ENCODE data around the gene HECTD4. TPM values are rescaled to one million over a fixed set of nuclear protein-coding genes. Genes with fewer than 3 reads are reported as not detected.

HECTD4 gene
- total and polyA plus RNA-seq, 9 of the 15 experiments (the other 6 are each of a cell fraction or from before 2014, with no cell fraction given) = 3.5 to 33.3 (median 13.5) TPM

DNA sequence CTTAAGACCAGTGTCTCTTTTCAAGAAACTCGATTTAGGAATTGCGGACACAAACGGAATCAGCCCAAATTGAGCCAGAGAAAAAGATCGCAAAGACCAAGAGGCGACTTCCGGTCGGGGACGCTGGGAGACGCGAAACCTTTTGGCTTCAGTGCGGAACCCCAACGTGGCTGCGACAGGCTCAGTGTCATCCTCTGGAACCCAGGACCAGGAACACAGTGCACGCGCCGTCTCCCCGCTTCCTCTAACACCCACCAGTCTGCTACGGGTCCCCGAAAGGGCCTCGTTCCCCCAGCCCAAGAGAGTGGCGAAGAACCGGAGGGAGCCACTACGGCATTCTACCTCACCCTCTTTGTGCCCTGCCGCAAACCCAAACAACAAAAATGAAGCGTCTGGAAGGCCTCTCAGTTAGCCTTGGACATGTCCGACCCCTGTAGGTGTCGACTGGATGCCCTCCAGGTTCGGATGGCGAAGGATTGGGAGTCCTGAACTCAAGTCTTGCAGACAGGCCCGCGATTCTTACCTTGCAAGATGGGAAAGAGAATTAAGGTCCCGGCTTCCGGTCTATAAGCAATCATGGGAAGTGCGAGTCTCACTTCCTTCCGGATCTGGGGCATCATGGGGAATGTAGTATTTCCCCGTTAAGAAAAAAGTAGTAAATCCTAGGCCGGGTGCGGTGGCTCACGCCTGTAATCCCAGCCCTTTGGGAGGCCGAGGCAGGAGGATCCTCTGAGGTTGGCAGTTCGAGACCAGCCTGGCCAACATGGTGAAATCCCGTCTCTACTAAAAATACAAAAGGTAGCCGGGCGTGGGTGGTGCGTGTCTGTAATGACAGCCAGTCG lies 27.1 kb upstream of the HECTD4 start, which contains the start of gene RPL6 (continued):
- TF ChIP-seq ETV6 (IDR thresholded peaks at IDR 0.05; ENCODE audit: borderline replicate concordance in 1 of 2, low read depth in 2 of 2, low read length in 1 of 2) (peak in 1 of 2 experiments; percentile 76; a peak in 2 of 4 replicates), ETV6 (CRISPR knock-in tag; IDR thresholded peaks at IDR 0.05; ENCODE audit: borderline replicate concordance) (no peak), MECOM (CRISPR knock-in tag; IDR thresholded peaks at IDR 0.05) (no peak), ZNF197 (CRISPR knock-in tag; IDR thresholded peaks at IDR 0.05; ENCODE audit: low read depth) (no peak), EZH2 (IDR thresholded peaks at IDR 0.05; ENCODE audit: borderline replicate concordance, low read depth, low read length) (no peak), FOXJ2 (tag; IDR thresholded peaks at IDR 0.05) (no peak), HDAC6 (IDR thresholded peaks at IDR 0.05; ENCODE audit: low read depth, low read length) (no peak), ZNF324 (CRISPR knock-in tag; IDR thresholded peaks at IDR 0.05) (no peak), ZNF431 (CRISPR knock-in tag; IDR thresholded peaks at IDR 0.05) (no peak), NCOA2 (IDR thresholded peaks at IDR 0.05; ENCODE audit: partially characterized antibody in 2 of 2) (no peak), CHD4 (IDR thresholded peaks at IDR 0.05; ENCODE audit: insufficient read depth, insufficient replicate concordance, low read depth, low read length, poor library complexity, severe bottlenecking) (no peak), SUPT5H (IDR thresholded peaks at IDR 0.05) (peak; percentile 99), ZEB2 (IDR thresholded peaks at IDR 0.05) (peak; percentile 42; the same call in 1 of the 2 replicates), MAFF (IDR thresholded peaks at IDR 0.05; ENCODE audit: low read length) (no peak), CBX3 (IDR thresholded peaks at IDR 0.05; ENCODE audit: borderline replicate concordance in 1 of 2, low read length in 2 of 2) (peak in 1 of 2 experiments; percentile 52; a peak in 1 of 3 replicates)
- TF ChIP-seq, protein P1, sequence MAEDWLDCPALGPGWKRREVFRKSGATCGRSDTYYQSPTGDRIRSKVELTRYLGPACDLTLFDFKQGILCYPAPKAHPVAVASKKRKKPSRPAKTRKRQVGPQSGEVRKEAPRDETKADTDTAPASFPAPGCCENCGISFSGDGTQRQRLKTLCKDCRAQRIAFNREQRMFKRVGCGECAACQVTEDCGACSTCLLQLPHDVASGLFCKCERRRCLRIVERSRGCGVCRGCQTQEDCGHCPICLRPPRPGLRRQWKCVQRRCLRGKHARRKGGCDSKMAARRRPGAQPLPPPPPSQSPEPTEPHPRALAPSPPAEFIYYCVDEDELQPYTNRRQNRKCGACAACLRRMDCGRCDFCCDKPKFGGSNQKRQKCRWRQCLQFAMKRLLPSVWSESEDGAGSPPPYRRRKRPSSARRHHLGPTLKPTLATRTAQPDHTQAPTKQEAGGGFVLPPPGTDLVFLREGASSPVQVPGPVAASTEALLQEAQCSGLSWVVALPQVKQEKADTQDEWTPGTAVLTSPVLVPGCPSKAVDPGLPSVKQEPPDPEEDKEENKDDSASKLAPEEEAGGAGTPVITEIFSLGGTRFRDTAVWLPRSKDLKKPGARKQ (CRISPR knock-in tag; IDR thresholded peaks at IDR 0.05) = peak; percentile 66; the same call in 1 of the 2 replicates
- TF ChIP-seq, protein P2, sequence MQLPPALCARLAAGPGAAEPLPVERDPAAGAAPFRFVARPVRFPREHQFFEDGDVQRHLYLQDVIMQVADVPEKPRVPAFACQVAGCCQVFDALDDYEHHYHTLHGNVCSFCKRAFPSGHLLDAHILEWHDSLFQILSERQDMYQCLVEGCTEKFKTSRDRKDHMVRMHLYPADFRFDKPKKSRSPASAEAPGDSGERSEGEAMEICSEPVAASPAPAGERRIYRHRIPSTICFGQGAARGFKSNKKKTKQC (CRISPR knock-in tag; IDR thresholded peaks at IDR 0.05) = no peak
- TF ChIP-seq, protein P3, sequence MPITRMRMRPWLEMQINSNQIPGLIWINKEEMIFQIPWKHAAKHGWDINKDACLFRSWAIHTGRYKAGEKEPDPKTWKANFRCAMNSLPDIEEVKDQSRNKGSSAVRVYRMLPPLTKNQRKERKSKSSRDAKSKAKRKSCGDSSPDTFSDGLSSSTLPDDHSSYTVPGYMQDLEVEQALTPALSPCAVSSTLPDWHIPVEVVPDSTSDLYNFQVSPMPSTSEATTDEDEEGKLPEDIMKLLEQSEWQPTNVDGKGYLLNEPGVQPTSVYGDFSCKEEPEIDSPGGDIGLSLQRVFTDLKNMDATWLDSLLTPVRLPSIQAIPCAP (CRISPR knock-in tag; IDR thresholded peaks at IDR 0.05; ENCODE audit: borderline replicate concordance) = no peak
- TF ChIP-seq, protein P4, sequence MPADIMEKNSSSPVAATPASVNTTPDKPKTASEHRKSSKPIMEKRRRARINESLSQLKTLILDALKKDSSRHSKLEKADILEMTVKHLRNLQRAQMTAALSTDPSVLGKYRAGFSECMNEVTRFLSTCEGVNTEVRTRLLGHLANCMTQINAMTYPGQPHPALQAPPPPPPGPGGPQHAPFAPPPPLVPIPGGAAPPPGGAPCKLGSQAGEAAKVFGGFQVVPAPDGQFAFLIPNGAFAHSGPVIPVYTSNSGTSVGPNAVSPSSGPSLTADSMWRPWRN (IDR thresholded peaks at IDR 0.05; ENCODE audit: low read depth) = peak; percentile 38; the same call in 1 of the 2 replicates

Measured in K562 (cell line).